IMR-90 (cell line): Measurements from ENCODE around the gene CATSPERE. TPM values are rescaled to one million over a fixed set of nuclear protein-coding genes. Genes with fewer than 3 reads are reported as not detected.
A peak's percentile ranks its signal among the peaks of the same experiment; 100 is the strongest.

Experiments used
- ATAC-seq: fragments of 200-7000 bp; cut with Tn5 transposase; 2 replicates; pipeline ENCODE4 v1.9.1; 2020; ENCODE audit warnings: low read depth, mild to moderate bottlenecking, moderate library complexity
- BruUV-seq: library from RNA; stranded (reverse); fragments of 400-500 nt; replicated peaks from 2 replicates; lab custom pipeline; 2021; lab: Mats Ljungman, UMichigan
- CTCF ChIA-PET: fragments of 300-600 bp; formaldehyde crosslinking; extraction: SDS; loops from one replicate; lab custom pipeline; 2021; ENCODE audit warnings: antibody characterized with exemption; lab: Yijun Ruan, JAX
- POLR2A ChIA-PET: fragments of 300-600 bp; sonication (Branson Sonifier 250); formaldehyde crosslinking; loops from one replicate; lab custom pipeline; 2022; ENCODE audit warnings: antibody characterized with exemption; ENCODE audit not compliant: unreplicated experiment; lab: Charles Lee
- DNase-seq: peaks from one replicate; pipeline ENCODE4 v3.0.0; 2013
- H2AFZ ChIP-seq: replicated peaks from 2 replicates; pipeline ENCODE3; 2013; ENCODE audit warnings: low read length, mild to moderate bottlenecking; ENCODE audit not compliant: poor library complexity
- H2AK5ac ChIP-seq: 2 replicates; pipeline ENCODE4 v1.6.1; 2013; ENCODE audit warnings: low read depth, low read length, inconsistent platforms
- H2AK9ac ChIP-seq: replicated peaks from 2 replicates; pipeline ENCODE3; 2013; ENCODE audit warnings: mild to moderate bottlenecking, low read depth, low read length, moderate library complexity; ENCODE audit not compliant: poor library complexity
- H2BK120ac ChIP-seq: 2 replicates; pipeline ENCODE4 v1.6.1; 2013; ENCODE audit warnings: low read depth, low read length, inconsistent platforms
- H2BK15ac ChIP-seq: 3 replicates; pipeline ENCODE4 v1.6.1; 2013; ENCODE audit warnings: low read depth, low read length, inconsistent platforms
- H2BK20ac ChIP-seq: 2 replicates; pipeline ENCODE4 v1.6.1; 2013; ENCODE audit warnings: low read depth, mild to moderate bottlenecking, inconsistent platforms, low read length, moderate library complexity
- H2BK5ac ChIP-seq: 2 replicates; pipeline ENCODE4 v1.6.1; 2013; ENCODE audit warnings: mild to moderate bottlenecking, low read depth, low read length, inconsistent platforms; ENCODE audit not compliant: poor library complexity, severe bottlenecking
- H3K14ac ChIP-seq: replicated peaks from 2 replicates; pipeline ENCODE4 v1.6.1; 2013; ENCODE audit warnings: low read depth, low read length, inconsistent platforms
- H3K18ac ChIP-seq: 2 replicates; pipeline ENCODE4 v1.6.1; 2013; ENCODE audit warnings: low read depth, low read length, control low read depth
- H3K23ac ChIP-seq: 2 replicates; pipeline ENCODE4 v1.6.1; 2013; ENCODE audit warnings: low read depth, low read length, inconsistent platforms
- H3K27ac ChIP-seq: 2 replicates; pipeline ENCODE4 v1.5.1; 2013; ENCODE audit warnings: mild to moderate bottlenecking, control low read depth, low read length; ENCODE audit not compliant: insufficient read depth
- H3K27me3 ChIP-seq: 2 replicates; pipeline ENCODE4 v1.6.1; 2013; ENCODE audit warnings: low read length; ENCODE audit not compliant: control insufficient read depth, insufficient read depth
- H3K36me3 ChIP-seq: 2 replicates; pipeline ENCODE4 v1.6.1; 2013; ENCODE audit warnings: low read length, mixed read lengths; ENCODE audit not compliant: control insufficient read depth, insufficient read depth
- H3K4ac ChIP-seq: 2 replicates; pipeline ENCODE4 v1.6.1; 2013; ENCODE audit warnings: low read depth, low read length, inconsistent platforms
- H3K4me1 ChIP-seq: 2 replicates; pipeline ENCODE4 v1.6.1; 2013; ENCODE audit warnings: low read length, mixed read lengths; ENCODE audit not compliant: control insufficient read depth, insufficient read depth
- H3K4me2 ChIP-seq: 2 replicates; pipeline ENCODE4 v1.6.1; 2013; ENCODE audit warnings: low read depth, mild to moderate bottlenecking, control low read depth, low read length, moderate library complexity
- H3K4me3 ChIP-seq: 2 replicates; pipeline ENCODE4 v1.5.1; 2013; ENCODE audit warnings: low read depth, mild to moderate bottlenecking, control low read depth, low read length, moderate library complexity; ENCODE audit not compliant: insufficient read depth
- H3K56ac ChIP-seq: 2 replicates; pipeline ENCODE4 v1.6.1; 2013; ENCODE audit warnings: low read length, inconsistent platforms; ENCODE audit not compliant: insufficient read depth; ENCODE audit errors: extremely low read depth
- H3K79me1 ChIP-seq, 2 experiments: 2 replicates each; pipeline ENCODE4 v1.6.1; 2013; ENCODE audit warnings: low read length in 2 of 2, inconsistent platforms in 1 of 2, low read depth in 1 of 2
- H3K9ac ChIP-seq: 2 replicates; pipeline ENCODE4 v1.6.1; 2013; ENCODE audit warnings: low read depth, low read length, control low read depth
- H3K9me1 ChIP-seq: 2 replicates; pipeline ENCODE4 v1.6.1; 2013; ENCODE audit warnings: low read length, inconsistent platforms; ENCODE audit not compliant: insufficient read depth
- H3K9me3 ChIP-seq: 2 replicates; pipeline ENCODE4 v1.6.1; 2013; ENCODE audit warnings: low read length; ENCODE audit not compliant: control insufficient read depth, insufficient read depth
- H4K20me1 ChIP-seq: 2 replicates; pipeline ENCODE4 v1.6.1; 2013; ENCODE audit warnings: low read length, inconsistent platforms; ENCODE audit not compliant: insufficient read depth
- H4K5ac ChIP-seq: 2 replicates; pipeline ENCODE4 v1.6.1; 2013; ENCODE audit warnings: mild to moderate bottlenecking, low read depth, low read length, control low read depth
- H4K8ac ChIP-seq, 2 experiments: 2 replicates each; pipeline ENCODE4 v1.6.1; 2013; ENCODE audit warnings: low read depth in 2 of 2, low read length in 2 of 2, control low read depth in 1 of 2, inconsistent platforms in 1 of 2
- H4K91ac ChIP-seq: 2 replicates; pipeline ENCODE4 v1.6.1; 2013; ENCODE audit warnings: low read depth, low read length, inconsistent platforms; ENCODE audit not compliant: insufficient read depth
- BHLHE40 ChIP-seq: fragments of 150-350 bp; IDR thresholded peaks from 2 replicates; pipeline ENCODE4 v1.6.1; 2016; ENCODE audit warnings: mild to moderate bottlenecking, low read depth, low read length
- CEBPB ChIP-seq: IDR thresholded peaks from 2 replicates; pipeline ENCODE4 v1.6.1; 2012; ENCODE audit warnings: low read depth, low read length, improper control_type of control experiment
- CHD1 ChIP-seq: IDR thresholded peaks from 2 replicates; pipeline ENCODE4 v1.6.1; 2012; ENCODE audit warnings: low read depth, low read length, improper control_type of control experiment
- CTCF ChIP-seq: conservative IDR thresholded peaks from 2 replicates; pipeline ENCODE4 v1.5.1; 2012; ENCODE audit warnings: mild to moderate bottlenecking, low read depth, low read length, improper control_type of control experiment
- ELK1 ChIP-seq: fragments of 150-350 bp; IDR thresholded peaks from 2 replicates; pipeline ENCODE4 v1.6.1; 2016; ENCODE audit warnings: low read depth, mild to moderate bottlenecking, low read length, moderate library complexity, borderline replicate concordance
- FOS ChIP-seq: fragments of 150-350 bp; IDR thresholded peaks from 2 replicates; pipeline ENCODE4 v1.6.1; 2016; ENCODE audit warnings: low read depth, low read length
- MAFK ChIP-seq: IDR thresholded peaks from 2 replicates; pipeline ENCODE4 v1.6.1; 2012; ENCODE audit warnings: low read depth, low read length, improper control_type of control experiment
- MAZ ChIP-seq: IDR thresholded peaks from 2 replicates; pipeline ENCODE4 v1.6.1; 2012; ENCODE audit warnings: low read depth, mild to moderate bottlenecking, low read length, improper control_type of control experiment, moderate library complexity, borderline replicate concordance
- MXI1 ChIP-seq: IDR thresholded peaks from 2 replicates; pipeline ENCODE4 v1.6.1; 2012; ENCODE audit warnings: low read depth, mild to moderate bottlenecking, low read length, moderate library complexity, borderline replicate concordance
- NFE2L2 ChIP-seq: fragments of 150-350 bp; IDR thresholded peaks from 2 replicates; pipeline ENCODE4 v1.6.1; 2016; ENCODE audit warnings: low read depth, mild to moderate bottlenecking, low read length
- RAD21 ChIP-seq: IDR thresholded peaks from 2 replicates; pipeline ENCODE4 v1.6.1; 2012; ENCODE audit warnings: low read length, improper control_type of control experiment
- RCOR1 ChIP-seq: IDR thresholded peaks from 2 replicates; pipeline ENCODE4 v1.6.1; 2012; ENCODE audit warnings: mild to moderate bottlenecking, low read length, improper control_type of control experiment; ENCODE audit not compliant: insufficient replicate concordance
- RFX5 ChIP-seq: IDR thresholded peaks from 2 replicates; pipeline ENCODE4 v1.8.0; 2012; ENCODE audit warnings: low read depth, mild to moderate bottlenecking, low read length, moderate library complexity
- WGBS, 2 experiments: methylation state at CpG; one replicate each; pipeline versions ENCODE4 v1.1.5 to v1.1.7; 2013; ENCODE audit warnings: missing lambda C conversion rate in 2 of 2; ENCODE audit not compliant: insufficient read length in 1 of 2; ENCODE audit errors: extremely low coverage in 2 of 2; 5-methylcytosine and 5-hydroxymethylcytosine counted together
- dilution Hi-C: fragments of 300-500 bp; cut with HindIII; formaldehyde crosslinking; loops from one replicate; pipeline ENCODE4 v1.14.3; 2018; ENCODE audit warnings: low sequenced_read_pairs; ENCODE audit not compliant: unreplicated experiment
- in situ Hi-C: fragments of 300-500 bp; cut with MboI; formaldehyde crosslinking; loops from 3 replicates; pipeline ENCODE4 v1.14.3; 2019; ENCODE audit warnings: low sequenced_read_pairs, inconsistent platforms, mixed read lengths
- intact Hi-C: fragments of 100-400 bp; cut with micrococcal nuclease; formaldehyde crosslinking; loops from 2 replicates; pipeline ENCODE4 v1.10.0; 2022
- polyA plus RNA-seq, 3 experiments: library from polyadenylated mRNA; depleted of rRNA; stranded (reverse); fragments of >200 nt; gene quantifications; 2 replicates each; pipeline ENCODE4 v1.2.3, GENCODE V29; 2012; ENCODE audit warnings: low replicate concordance in 1 of 3
- total RNA-seq: library from RNA; depleted of rRNA; stranded (reverse); fragments of >200 nt; gene quantifications from 2 replicates; pipeline ENCODE4 v1.2.3, GENCODE V29; 2012

CATSPERE gene
- total and polyA plus RNA-seq, 2 of the 4 experiments (the other 2 are of a cell fraction): 0.07 to 0.18 TPM

DNA sequence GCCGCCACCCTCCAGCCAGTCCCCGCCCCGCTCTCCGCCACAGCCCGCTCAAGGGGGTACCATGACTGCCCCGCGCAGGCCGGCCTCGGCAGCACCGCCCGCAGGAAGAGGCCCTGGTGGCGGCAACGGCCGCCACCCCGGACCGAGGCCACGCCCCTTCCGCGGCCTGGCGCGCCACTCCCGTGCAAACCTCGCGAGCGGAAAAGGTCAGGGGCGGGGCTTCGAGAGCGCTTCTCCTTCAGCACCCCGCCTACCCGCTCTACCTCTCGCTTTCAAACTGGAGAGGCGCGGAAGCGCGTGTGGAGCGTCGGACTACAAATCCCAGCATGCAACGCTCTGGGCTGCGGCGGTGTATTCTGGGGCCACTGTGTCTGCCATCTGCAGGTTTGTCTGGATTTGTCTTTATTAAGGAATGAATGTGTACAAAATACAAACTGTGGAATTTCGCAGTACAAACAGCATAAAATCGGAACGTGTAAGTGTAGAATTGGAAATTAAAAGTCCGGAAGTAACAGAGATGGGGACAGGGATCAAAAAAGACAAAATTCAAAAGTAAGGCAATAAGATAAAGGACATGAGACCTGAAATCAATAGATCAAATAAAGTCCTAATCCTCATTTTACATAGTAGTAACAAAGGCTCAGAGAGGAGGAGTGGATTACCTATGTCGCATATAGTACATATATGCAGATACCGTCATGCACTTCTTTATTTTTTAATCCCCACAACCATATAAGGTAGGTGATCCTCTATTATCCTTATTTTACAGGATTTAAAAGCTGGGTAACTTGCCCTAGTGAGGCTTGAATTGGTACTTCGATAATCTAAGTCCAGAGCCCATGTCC is 8.9 kb upstream of the CATSPERE start:
- CTCF ChIA-PET: no interaction called here
- peak overlapping the region; percentile 66; the same call in 1 of the 2 replicates for H4K5ac ChIP-seq
- ATAC-seq: peak; percentile 96
- H2AK5ac ChIP-seq: no peak overlapping the region
- POLR2A ChIA-PET: no interaction called here
- H3K4ac ChIP-seq: peak overlapping the region; percentile 51; the same call in 1 of the 2 replicates
- peaks cover 4% of the 10 kb centered on the region; the same call in 1 of the 2 replicates for H3K9me1 ChIP-seq
- peaks cover 8 to 33% of the 10 kb centered on the region in 2 experiments for H3K79me1 ChIP-seq
- H2BK20ac ChIP-seq: no peak overlapping the region
- intact Hi-C loops: loop anchor here (1.0 to 5.0 kb wide), 3 partner anchors 153 to 200 kb away; partner anchors contain the start of gene DESI2
- dilution Hi-C loops: no loop called here
- WGBS, 2 experiments: 0% methylated on average over 18 of the region's 47 CpGs; no CpG with 5 or more reads in 1 of the 2 experiments
- peak overlapping the region; percentile 65 for H2BK5ac ChIP-seq
- 0 out of 2 replicates have a peak overlapping the region, but pooled peaks have one; percentile 64 for H3K14ac ChIP-seq
- H3K23ac ChIP-seq: no peak overlapping the region
- H2BK15ac ChIP-seq: no peak overlapping the region; the same call in 2 of the 3 replicates
- peaks cover 8% of the 10 kb centered on the region for H3K4me1 ChIP-seq
- no peaks in the 10 kb centered on the region for H3K9me3 ChIP-seq
- peaks cover 12% of the 10 kb centered on the region for H4K20me1 ChIP-seq
- no peaks in the 10 kb centered on the region for H3K36me3 ChIP-seq
- H2BK120ac ChIP-seq: no peak overlapping the region
- H3K27me3 ChIP-seq: no peaks in the 10 kb centered on the region
- in situ Hi-C loops: no loop called here
- no peak overlapping the region for H3K27ac ChIP-seq
- H3K4me2 ChIP-seq: peak overlapping the region; percentile 74; the same call in 1 of the 2 replicates
- peak overlapping the region; percentile 48; the same call in 1 of the 2 replicates for H3K9ac ChIP-seq
- peak overlapping the region; percentile 16 for H3K4me3 ChIP-seq
- no peak overlapping the region for H4K91ac ChIP-seq
- no peak overlapping the region for H2AK9ac ChIP-seq
- no peak overlapping the region for H3K18ac ChIP-seq
- H3K56ac ChIP-seq: no peak overlapping the region
- peak overlapping the region; percentile 74 to 91 for H4K8ac ChIP-seq
- no TSS peak for BruUV-seq
- peak; percentile 99 for DNase-seq
- peak overlapping the region; percentile 62 for H2AFZ ChIP-seq
- peak; percentile 46 for TF ChIP-seq RAD21
- TF ChIP-seq RCOR1: no peak
- TF ChIP-seq CTCF: peak; percentile 61
- TF ChIP-seq FOS: no peak
- no peak for TF ChIP-seq NFE2L2
- TF ChIP-seq CEBPB: no peak
- no peak for TF ChIP-seq CHD1
- no peak for TF ChIP-seq RFX5
- no peak for TF ChIP-seq MAFK
- no peak for TF ChIP-seq ELK1
- TF ChIP-seq BHLHE40: no peak
- TF ChIP-seq MAZ: peak; percentile 83; the same call in 1 of the 2 replicates
- TF ChIP-seq MXI1: 0 out of 2 replicates have a peak, but pooled peaks have one; percentile 53
